Measurements from ENCODE around the gene NKAIN2. TPM values are rescaled to one million over a fixed set of nuclear protein-coding genes. Genes with fewer than 3 reads are reported as not detected.
"Not testable (repeated sequence)": the region's sequence is repeated elsewhere in the genome, so short reads cannot be mapped to it uniquely, and the experiment has no call there.

Gene NKAIN2
- total and polyA plus RNA-seq, 9 of the 15 experiments (the other 6 are each of a cell fraction or from before 2014, with no cell fraction given): not detected

DNA sequence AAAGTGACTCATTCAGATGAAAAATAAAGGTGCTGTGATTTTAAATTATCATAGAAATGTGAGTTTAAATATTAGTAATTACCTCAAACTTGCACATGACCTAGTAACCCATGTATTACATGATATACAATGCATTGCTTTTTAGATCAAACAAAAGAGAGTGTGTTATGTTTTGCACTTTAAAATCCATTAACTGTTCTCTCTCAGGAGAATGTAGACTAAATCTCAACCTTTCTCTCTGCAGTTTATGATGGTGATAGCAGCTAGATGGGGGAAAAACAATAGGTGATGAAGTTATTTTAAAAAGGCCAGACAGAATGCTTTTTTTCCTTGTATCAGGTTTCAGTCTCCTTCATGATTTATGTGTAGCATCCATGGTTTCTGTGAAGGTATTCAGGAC lies 754.2 kb downstream of the NKAIN2 start:
- no peaks in the 10 kb centered on the region for H3K79me2 ChIP-seq (ENCODE audit: control insufficient read depth, insufficient read depth, low read length)
- ChIA-PET POLR2A (no interaction called here), CTCF (ENCODE audit: low intra/inter-chr PET ratio) (no interaction called here)
- no peaks in the 10 kb centered on the region for H3K9me3 ChIP-seq (replicated peaks; ENCODE audit: control insufficient read depth, insufficient read depth, low read depth, low read length)
- no peak for TF ChIP-seq OTX1 (CRISPR knock-in tag; IDR thresholded peaks at IDR 0.05)
- no peak for TF ChIP-seq XRCC4 (IDR thresholded peaks at IDR 0.05; ENCODE audit: extremely low read depth, insufficient read depth, insufficient read length)
- no peak for TF ChIP-seq STAT5B (CRISPR knock-in tag; IDR thresholded peaks at IDR 0.05)
- TF ChIP-seq CBX1 (IDR thresholded peaks at IDR 0.05; ENCODE audit: low read depth): no peak
- TF ChIP-seq ZNF23 (CRISPR knock-in tag; IDR thresholded peaks at IDR 0.05): no peak
- TF ChIP-seq FOS (IDR thresholded peaks at IDR 0.05; ENCODE audit: extremely low read depth, insufficient read length): no peak
- no peak for TF ChIP-seq TAL1 (IDR thresholded peaks at IDR 0.05)
- TF ChIP-seq ZNF124 (CRISPR knock-in tag; IDR thresholded peaks at IDR 0.05): no peak
- TF ChIP-seq SOX6 (IDR thresholded peaks at IDR 0.05): no peak
- TF ChIP-seq E2F1 (CRISPR knock-in tag; IDR thresholded peaks at IDR 0.05): no peak
- TF ChIP-seq, protein P1, sequence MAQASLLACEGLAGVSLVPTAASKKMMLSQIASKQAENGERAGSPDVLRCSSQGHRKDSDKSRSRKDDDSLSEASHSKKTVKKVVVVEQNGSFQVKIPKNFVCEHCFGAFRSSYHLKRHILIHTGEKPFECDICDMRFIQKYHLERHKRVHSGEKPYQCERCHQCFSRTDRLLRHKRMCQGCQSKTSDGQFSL (CRISPR knock-in tag; IDR thresholded peaks at IDR 0.05): no peak
- TF ChIP-seq, protein P1 (tag; IDR thresholded peaks at IDR 0.05): no peak
- TF ChIP-seq SNRNP70 (optimal IDR thresholded peaks at IDR 0.05; ENCODE audit: low read depth, low read length): no peak
- in situ Hi-C loops (cut with MboI) (no loop called here), intact Hi-C loops (cut with micrococcal nuclease) (no loop called here)
- H3K4me3 ChIP-seq: no peak overlapping the region
- no peak overlapping the region for H2AFZ ChIP-seq (ENCODE audit: low read depth, low read length)
- H3K36me3 ChIP-seq (ENCODE audit: control insufficient read depth, insufficient read depth, low read length): no peaks in the 10 kb centered on the region
- no TSS peak for BruUV-seq (replicated peaks)
- H3K9ac ChIP-seq (ENCODE audit: insufficient read depth in 1 of 2, low read depth in 2 of 2, low read length in 2 of 2): no peak overlapping the region
- no peaks in the 10 kb centered on the region for H3K9me1 ChIP-seq (ENCODE audit: control insufficient read depth, insufficient read depth, low read length)
- H3K4me1 ChIP-seq (replicated peaks in 1 of 2; ENCODE audit: control insufficient read depth in 2 of 2, insufficient read depth in 2 of 2, low read length in 2 of 2): no peaks in the 10 kb centered on the region
- H3K4me2 ChIP-seq (ENCODE audit: insufficient read depth, low read length): no peak overlapping the region
- no peak for FAIRE-seq
- H3K27ac ChIP-seq (ENCODE audit: extremely low read depth, low read depth, low read length): no peak overlapping the region
- no peaks in the 10 kb centered on the region for H3K27me3 ChIP-seq (ENCODE audit: control insufficient read depth in 2 of 2, insufficient read depth in 2 of 2, low read length in 2 of 2)
- no peaks in the 10 kb centered on the region for H4K20me1 ChIP-seq (replicated peaks; ENCODE audit: control insufficient read depth, insufficient read depth, low read length)
- no peak for ATAC-seq
- no peak for DNase-seq (ENCODE audit: extremely low read depth in 1 of 4, low spot score in 3 of 4)

GRCh38 chr6:124560078-124560477 lies 756.4 kb downstream of the NKAIN2 start:
- in situ Hi-C loops (cut with MboI); FAIRE-seq; POLR2A ChIA-PET; H2AFZ ChIP-seq (ENCODE audit: low read depth, low read length); CTCF ChIA-PET (ENCODE audit: low intra/inter-chr PET ratio); H3K27me3 ChIP-seq (ENCODE audit: control insufficient read depth in 2 of 2, insufficient read depth in 2 of 2, low read length in 2 of 2); H3K27ac ChIP-seq (ENCODE audit: extremely low read depth, low read depth, low read length); H3K9me3 ChIP-seq (replicated peaks; ENCODE audit: control insufficient read depth, insufficient read depth, low read depth, low read length); DNase-seq (ENCODE audit: extremely low read depth in 1 of 4, low spot score in 3 of 4); BruUV-seq (replicated peaks); H3K4me3 ChIP-seq; H4K20me1 ChIP-seq (replicated peaks; ENCODE audit: control insufficient read depth, insufficient read depth, low read length); H3K79me2 ChIP-seq (ENCODE audit: control insufficient read depth, insufficient read depth, low read length); H3K4me1 ChIP-seq (replicated peaks in 1 of 2; ENCODE audit: control insufficient read depth in 2 of 2, insufficient read depth in 2 of 2, low read length in 2 of 2); H3K4me2 ChIP-seq (ENCODE audit: insufficient read depth, low read length); ATAC-seq; H3K9ac ChIP-seq (ENCODE audit: insufficient read depth in 1 of 2, low read depth in 2 of 2, low read length in 2 of 2); intact Hi-C loops (cut with micrococcal nuclease); H3K9me1 ChIP-seq (ENCODE audit: control insufficient read depth, insufficient read depth, low read length); H3K36me3 ChIP-seq (ENCODE audit: control insufficient read depth, insufficient read depth, low read length): not testable (repeated sequence)
- WGBS (ENCODE audit: insufficient coverage, low coverage, missing lambda C conversion rate): 0% methylated on average over 2 of the region's 2 CpGs
